ENCODE results near the gene FSTL5.

- TF ChIP-seq CTCF (IDR thresholded peaks at IDR 0.05; ENCODE audit: borderline replicate concordance, extremely low read depth, low read length, poor library complexity, severe bottlenecking) (no peak), EZH2 (IDR thresholded peaks at IDR 0.05; ENCODE audit: borderline replicate concordance, low read depth, low read length, severe bottlenecking) (no peak)
These were observed 270.2 kb downstream of the FSTL5 start for GRCh38 chr4:161893566-161893965.

Measured in DND-41 (cell line).